ENCODE data around the gene NLRC5. TPM values are rescaled to one million over a fixed set of nuclear protein-coding genes. Genes with fewer than 3 reads are reported as not detected.

Gene NLRC5
- total and polyA plus RNA-seq, 2 donors (not counting 3 experiments of a cell fraction or from before 2014, with no cell fraction given) = 7.4 to 26.3 TPM

DNA sequence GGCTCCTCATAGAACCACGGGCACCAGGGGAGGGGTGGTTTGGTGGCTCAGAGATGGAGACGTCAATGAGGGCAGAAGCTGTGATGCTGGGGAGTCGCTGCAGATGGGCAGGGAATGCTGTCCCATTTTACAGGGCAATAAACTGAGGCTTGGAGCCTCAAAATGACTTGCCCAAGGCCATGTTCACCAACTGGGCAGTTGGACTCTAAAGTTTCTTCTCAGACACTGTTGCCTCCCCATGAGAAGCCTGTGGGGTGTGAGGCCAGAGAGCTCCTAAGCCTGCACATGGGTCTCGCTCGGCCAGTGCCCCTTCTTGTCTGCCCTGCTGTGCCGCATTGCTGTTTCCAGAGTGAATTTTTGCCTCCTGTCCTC, 141.6 kb downstream of the NLRC5 start:
- POLR2A ChIA-PET = no interaction called here
- Histone ChIP-seq H3K9me3 (replicated peaks; ENCODE audit: control insufficient read depth, insufficient read depth, low read length) (no peaks in the 10 kb centered on the region), H3K27ac (ENCODE audit: insufficient read depth, low read depth, low read length) (no peak overlapping the region), H3K27me3 (ENCODE audit: control insufficient read depth in 2 of 2, insufficient read depth in 2 of 2, low read length in 2 of 2) (no peaks in the 10 kb centered on the region), H3K9ac (replicated peaks; ENCODE audit: extremely low read depth, insufficient read depth, low read length) (no peak overlapping the region), H3K4me3 (replicated peaks in 1 of 3; ENCODE audit: insufficient read depth in 1 of 3, low read depth in 1 of 3, low read length in 3 of 3) (no peak overlapping the region), H3K4me2 (ENCODE audit: insufficient read depth, low read length) (no peak overlapping the region), H4K20me1 (replicated peaks; ENCODE audit: control insufficient read depth, extremely low read depth, insufficient read depth, low read length) (no peaks in the 10 kb centered on the region), H3K36me3 (ENCODE audit: control insufficient read depth in 2 of 2, extremely low read depth in 1 of 2, insufficient read depth in 2 of 2, low read length in 2 of 2) (peaks cover 0 to 4% of the 10 kb centered on the region in 2 experiments), H2AFZ (ENCODE audit: low read depth, low read length) (no peak overlapping the region), H3K9me1 (replicated peaks; ENCODE audit: control insufficient read depth, extremely low read depth, insufficient read depth, low read length) (no peaks in the 10 kb centered on the region), H3K4me1 (ENCODE audit: control insufficient read depth, extremely low read depth, insufficient read depth, low read length) (no peaks in the 10 kb centered on the region), H3K79me2 (ENCODE audit: control insufficient read depth, insufficient read depth, low read length) (no peaks in the 10 kb centered on the region)
- dilution Hi-C loops (cut with MboI; ENCODE audit: extremely low pct_ligation_motif_present, low sequenced_read_pairs) (no loop called here), intact Hi-C loops (cut with micrococcal nuclease) (no loop called here)
- BruUV-seq (replicated peaks) = no TSS peak
- CTCF ChIA-PET = interaction anchor here (1.5 to 4.0 kb wide), 2 partner anchors 39 to 169 kb away, joined by 4 to 17 read pairs; partner anchors contain the start of gene CPNE2
- no peak for TF ChIP-seq POLR2AphosphoS5 (IDR thresholded peaks at IDR 0.05; ENCODE audit: insufficient read depth, low read depth, low read length)
- TF ChIP-seq GATA2 (IDR thresholded peaks at IDR 0.05; ENCODE audit: insufficient read depth, insufficient read length, low read depth, low read length) = no peak
- TF ChIP-seq FOS (IDR thresholded peaks at IDR 0.05; ENCODE audit: borderline replicate concordance, insufficient read depth, low read length) = no peak
- no peak for TF ChIP-seq POLR2A (IDR thresholded peaks at IDR 0.05; ENCODE audit: low read depth, low read length)
- TF ChIP-seq, protein P1, sequence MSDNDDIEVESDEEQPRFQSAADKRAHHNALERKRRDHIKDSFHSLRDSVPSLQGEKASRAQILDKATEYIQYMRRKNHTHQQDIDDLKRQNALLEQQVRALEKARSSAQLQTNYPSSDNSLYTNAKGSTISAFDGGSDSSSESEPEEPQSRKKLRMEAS (IDR thresholded peaks at IDR 0.05; ENCODE audit: insufficient read depth, insufficient read length) = no peak
- no peak for TF ChIP-seq EZH2 (IDR thresholded peaks at IDR 0.05; ENCODE audit: borderline replicate concordance, low read depth, low read length, severe bottlenecking)
- no peak for TF ChIP-seq JUN (IDR thresholded peaks at IDR 0.05; ENCODE audit: borderline replicate concordance, insufficient read depth, insufficient read length, low read depth)
- TF ChIP-seq MYC (IDR thresholded peaks at IDR 0.05; ENCODE audit: low read depth, low read length) = no peak
- TF ChIP-seq, protein P2, sequence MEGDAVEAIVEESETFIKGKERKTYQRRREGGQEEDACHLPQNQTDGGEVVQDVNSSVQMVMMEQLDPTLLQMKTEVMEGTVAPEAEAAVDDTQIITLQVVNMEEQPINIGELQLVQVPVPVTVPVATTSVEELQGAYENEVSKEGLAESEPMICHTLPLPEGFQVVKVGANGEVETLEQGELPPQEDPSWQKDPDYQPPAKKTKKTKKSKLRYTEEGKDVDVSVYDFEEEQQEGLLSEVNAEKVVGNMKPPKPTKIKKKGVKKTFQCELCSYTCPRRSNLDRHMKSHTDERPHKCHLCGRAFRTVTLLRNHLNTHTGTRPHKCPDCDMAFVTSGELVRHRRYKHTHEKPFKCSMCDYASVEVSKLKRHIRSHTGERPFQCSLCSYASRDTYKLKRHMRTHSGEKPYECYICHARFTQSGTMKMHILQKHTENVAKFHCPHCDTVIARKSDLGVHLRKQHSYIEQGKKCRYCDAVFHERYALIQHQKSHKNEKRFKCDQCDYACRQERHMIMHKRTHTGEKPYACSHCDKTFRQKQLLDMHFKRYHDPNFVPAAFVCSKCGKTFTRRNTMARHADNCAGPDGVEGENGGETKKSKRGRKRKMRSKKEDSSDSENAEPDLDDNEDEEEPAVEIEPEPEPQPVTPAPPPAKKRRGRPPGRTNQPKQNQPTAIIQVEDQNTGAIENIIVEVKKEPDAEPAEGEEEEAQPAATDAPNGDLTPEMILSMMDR (IDR thresholded peaks at IDR 0.05; ENCODE audit: extremely low read depth in 1 of 2, insufficient read depth in 1 of 2, low read depth in 1 of 2, low read length in 2 of 2) = no peak
- DNase-seq (ENCODE audit: low read depth, low spot score) = no peak
- no peak for FAIRE-seq

Measured in endothelial cell of umbilical vein (primary cell).